ENCODE measurements around the gene TOMM22.

TOMM22 gene

DNA sequence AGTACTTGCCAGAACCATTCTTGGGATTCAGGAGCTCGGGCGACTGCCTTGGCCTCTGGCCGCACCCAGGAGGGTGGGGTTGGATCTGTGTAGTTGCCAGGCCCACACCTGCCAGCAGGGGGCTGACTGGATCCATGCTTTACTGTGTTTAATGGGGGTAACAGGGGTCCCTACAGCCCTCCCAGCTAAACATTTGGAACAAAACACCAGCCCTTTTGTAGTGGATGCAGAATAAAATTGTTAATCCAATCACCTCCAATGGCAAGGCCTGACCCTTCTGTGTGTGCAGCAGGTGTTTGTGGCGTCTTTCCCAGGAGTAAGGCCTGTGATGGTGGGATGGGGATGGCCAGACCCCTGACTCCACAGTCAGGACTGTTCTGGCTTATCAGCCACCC is 51.6 kb downstream of the TOMM22 start (continued):
- TF ChIP-seq, protein P1, sequence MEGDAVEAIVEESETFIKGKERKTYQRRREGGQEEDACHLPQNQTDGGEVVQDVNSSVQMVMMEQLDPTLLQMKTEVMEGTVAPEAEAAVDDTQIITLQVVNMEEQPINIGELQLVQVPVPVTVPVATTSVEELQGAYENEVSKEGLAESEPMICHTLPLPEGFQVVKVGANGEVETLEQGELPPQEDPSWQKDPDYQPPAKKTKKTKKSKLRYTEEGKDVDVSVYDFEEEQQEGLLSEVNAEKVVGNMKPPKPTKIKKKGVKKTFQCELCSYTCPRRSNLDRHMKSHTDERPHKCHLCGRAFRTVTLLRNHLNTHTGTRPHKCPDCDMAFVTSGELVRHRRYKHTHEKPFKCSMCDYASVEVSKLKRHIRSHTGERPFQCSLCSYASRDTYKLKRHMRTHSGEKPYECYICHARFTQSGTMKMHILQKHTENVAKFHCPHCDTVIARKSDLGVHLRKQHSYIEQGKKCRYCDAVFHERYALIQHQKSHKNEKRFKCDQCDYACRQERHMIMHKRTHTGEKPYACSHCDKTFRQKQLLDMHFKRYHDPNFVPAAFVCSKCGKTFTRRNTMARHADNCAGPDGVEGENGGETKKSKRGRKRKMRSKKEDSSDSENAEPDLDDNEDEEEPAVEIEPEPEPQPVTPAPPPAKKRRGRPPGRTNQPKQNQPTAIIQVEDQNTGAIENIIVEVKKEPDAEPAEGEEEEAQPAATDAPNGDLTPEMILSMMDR (tag by site-specific recombination; IDR thresholded peaks at IDR 0.05), result peak; percentile 43; the same call in 1 of the 2 replicates
- no peak for TF ChIP-seq TRIM28 (IDR thresholded peaks at IDR 0.05; ENCODE audit: borderline replicate concordance, low read length)
- TF ChIP-seq, protein P2, sequence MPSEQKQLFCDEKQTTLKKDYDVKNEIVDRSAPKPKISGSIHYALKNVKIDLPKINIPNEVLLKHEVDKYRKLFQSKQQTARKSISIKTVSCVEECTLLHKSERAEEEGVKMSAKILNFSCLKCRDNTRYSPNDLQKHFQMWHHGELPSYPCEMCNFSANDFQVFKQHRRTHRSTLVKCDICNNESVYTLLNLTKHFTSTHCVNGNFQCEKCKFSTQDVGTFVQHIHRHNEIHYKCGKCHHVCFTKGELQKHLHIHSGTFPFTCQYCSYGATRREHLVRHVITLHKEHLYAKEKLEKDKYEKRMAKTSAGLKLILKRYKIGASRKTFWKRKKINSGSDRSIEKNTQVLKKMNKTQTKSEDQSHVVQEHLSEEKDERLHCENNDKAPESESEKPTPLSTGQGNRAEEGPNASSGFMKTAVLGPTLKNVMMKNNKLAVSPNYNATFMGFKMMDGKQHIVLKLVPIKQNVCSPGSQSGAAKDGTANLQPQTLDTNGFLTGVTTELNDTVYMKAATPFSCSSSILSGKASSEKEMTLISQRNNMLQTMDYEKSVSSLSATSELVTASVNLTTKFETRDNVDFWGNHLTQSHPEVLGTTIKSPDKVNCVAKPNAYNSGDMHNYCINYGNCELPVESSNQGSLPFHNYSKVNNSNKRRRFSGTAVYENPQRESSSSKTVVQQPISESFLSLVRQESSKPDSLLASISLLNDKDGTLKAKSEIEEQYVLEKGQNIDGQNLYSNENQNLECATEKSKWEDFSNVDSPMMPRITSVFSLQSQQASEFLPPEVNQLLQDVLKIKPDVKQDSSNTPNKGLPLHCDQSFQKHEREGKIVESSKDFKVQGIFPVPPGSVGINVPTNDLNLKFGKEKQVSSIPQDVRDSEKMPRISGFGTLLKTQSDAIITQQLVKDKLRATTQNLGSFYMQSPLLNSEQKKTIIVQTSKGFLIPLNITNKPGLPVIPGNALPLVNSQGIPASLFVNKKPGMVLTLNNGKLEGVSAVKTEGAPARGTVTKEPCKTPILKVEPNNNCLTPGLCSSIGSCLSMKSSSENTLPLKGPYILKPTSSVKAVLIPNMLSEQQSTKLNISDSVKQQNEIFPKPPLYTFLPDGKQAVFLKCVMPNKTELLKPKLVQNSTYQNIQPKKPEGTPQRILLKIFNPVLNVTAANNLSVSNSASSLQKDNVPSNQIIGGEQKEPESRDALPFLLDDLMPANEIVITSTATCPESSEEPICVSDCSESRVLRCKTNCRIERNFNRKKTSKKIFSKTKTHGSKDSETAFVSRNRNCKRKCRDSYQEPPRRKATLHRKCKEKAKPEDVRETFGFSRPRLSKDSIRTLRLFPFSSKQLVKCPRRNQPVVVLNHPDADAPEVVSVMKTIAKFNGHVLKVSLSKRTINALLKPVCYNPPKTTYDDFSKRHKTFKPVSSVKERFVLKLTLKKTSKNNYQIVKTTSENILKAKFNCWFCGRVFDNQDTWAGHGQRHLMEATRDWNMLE (tag by site-specific recombination; conservative IDR thresholded peaks at IDR 0.05; ENCODE audit: low read depth), result no peak
- no peak for TF ChIP-seq ZNF138 (tag by site-specific recombination; IDR thresholded peaks at IDR 0.05; ENCODE audit: borderline replicate concordance)
- TF ChIP-seq ZNF184 (tag by site-specific recombination; IDR thresholded peaks at IDR 0.05), result no peak
- TF ChIP-seq, protein P3, sequence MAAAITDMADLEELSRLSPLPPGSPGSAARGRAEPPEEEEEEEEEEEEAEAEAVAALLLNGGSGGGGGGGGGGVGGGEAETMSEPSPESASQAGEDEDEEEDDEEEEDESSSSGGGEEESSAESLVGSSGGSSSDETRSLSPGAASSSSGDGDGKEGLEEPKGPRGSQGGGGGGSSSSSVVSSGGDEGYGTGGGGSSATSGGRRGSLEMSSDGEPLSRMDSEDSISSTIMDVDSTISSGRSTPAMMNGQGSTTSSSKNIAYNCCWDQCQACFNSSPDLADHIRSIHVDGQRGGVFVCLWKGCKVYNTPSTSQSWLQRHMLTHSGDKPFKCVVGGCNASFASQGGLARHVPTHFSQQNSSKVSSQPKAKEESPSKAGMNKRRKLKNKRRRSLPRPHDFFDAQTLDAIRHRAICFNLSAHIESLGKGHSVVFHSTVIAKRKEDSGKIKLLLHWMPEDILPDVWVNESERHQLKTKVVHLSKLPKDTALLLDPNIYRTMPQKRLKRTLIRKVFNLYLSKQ (tag by site-specific recombination; IDR thresholded peaks at IDR 0.05; ENCODE audit: borderline replicate concordance), result no peak
- TF ChIP-seq ZIC2 (tag by site-specific recombination; IDR thresholded peaks at IDR 0.05), result no peak
- TF ChIP-seq ZXDB (tag by site-specific recombination; IDR thresholded peaks at IDR 0.05), result no peak
- no peak for TF ChIP-seq ZNF701 (tag by site-specific recombination; IDR thresholded peaks at IDR 0.05)
- no peak for TF ChIP-seq ZNF473 (tag by site-specific recombination; IDR thresholded peaks at IDR 0.05)
- no peak for TF ChIP-seq ZFP69B (tag by site-specific recombination; IDR thresholded peaks at IDR 0.05)
- TF ChIP-seq SALL2 (tag by site-specific recombination; IDR thresholded peaks at IDR 0.05; ENCODE audit: borderline replicate concordance), result no peak
- 0 out of 2 replicates have a peak, but pooled peaks have one; percentile 23 for TF ChIP-seq KLF8 (tag by site-specific recombination; IDR thresholded peaks at IDR 0.05)
- no peak for TF ChIP-seq ZNF404 (tag by site-specific recombination; IDR thresholded peaks at IDR 0.05)
- no peak for TF ChIP-seq ZNF335 (tag by site-specific recombination; conservative IDR thresholded peaks at IDR 0.05)
- TF ChIP-seq ZNF768 (tag by site-specific recombination; IDR thresholded peaks at IDR 0.05), result no peak
- no peak for TF ChIP-seq KLF7 (tag by site-specific recombination; IDR thresholded peaks at IDR 0.05; ENCODE audit: borderline replicate concordance)
- TF ChIP-seq SCRT1 (tag by site-specific recombination; IDR thresholded peaks at IDR 0.05; ENCODE audit: borderline replicate concordance), result peak; percentile 57; the same call in 1 of the 2 replicates

DNA sequence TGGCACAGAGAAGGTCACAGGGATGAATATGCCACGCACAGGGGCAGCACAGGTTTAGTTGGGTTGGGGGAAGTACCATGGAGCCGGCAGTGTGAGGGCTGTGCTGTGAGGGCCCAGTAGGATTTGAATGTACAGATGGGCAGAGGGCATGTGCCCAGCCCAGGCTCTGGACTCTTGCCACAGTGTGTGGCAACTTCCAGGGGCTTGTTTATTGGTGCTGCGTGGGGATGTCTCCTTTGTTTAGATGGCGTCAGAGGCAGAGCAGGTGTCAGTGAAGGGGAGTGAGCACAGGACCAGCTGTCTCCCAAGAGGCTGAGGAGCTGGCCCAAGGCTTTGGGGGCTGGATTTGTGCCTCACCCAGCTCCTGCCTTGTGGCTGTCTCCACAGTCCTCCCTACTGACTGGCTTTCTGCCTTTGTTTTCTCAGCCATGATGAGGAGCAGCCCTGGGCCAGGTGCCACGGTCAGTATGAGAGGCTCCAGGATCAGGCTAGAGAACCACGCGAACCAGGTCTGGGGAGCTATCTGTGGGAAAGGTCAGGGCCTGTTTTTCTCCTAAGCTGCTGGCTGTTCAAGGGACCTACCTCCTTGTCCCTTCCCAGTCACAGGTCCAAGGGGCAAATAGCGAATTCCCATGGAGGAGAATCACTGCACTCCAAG is 52.1 kb downstream of the TOMM22 start:
- H3K4me3 ChIP-seq (ENCODE audit: low read depth, low read length), result no peak overlapping the region
- peaks cover 17 to 96% of the 10 kb centered on the region in 2 experiments; a peak in 2 of 3 replicates for H3K36me3 ChIP-seq (ENCODE audit: control insufficient read depth in 2 of 2, insufficient read depth in 1 of 2, low read length in 2 of 2)
- peak overlapping the region; percentile 53; the same call in 1 of the 2 replicates for H3K27ac ChIP-seq (ENCODE audit: extremely low read depth, low read depth, low read length)
- POLR2A ChIA-PET, result interaction anchor here (0.8 to 3.0 kb wide), 5 partner anchors 9 to 117 kb away, joined by 3 to 23 read pairs (median 4); partner anchors contain the start of gene GTPBP1
- CTCF ChIA-PET, result interaction anchor here (0.6 to 3.8 kb wide), 15 partner anchors 9 to 682 kb away, joined by 3 to 39 read pairs (median 4); no protein-coding TSS in a partner anchor
- no peaks in the 10 kb centered on the region for H3K9me3 ChIP-seq (ENCODE audit: control insufficient read depth, insufficient read depth, low read depth, low read length)
- no peak for TF ChIP-seq ZNF133 (tag by site-specific recombination; IDR thresholded peaks at IDR 0.05)
- TF ChIP-seq, protein P4, sequence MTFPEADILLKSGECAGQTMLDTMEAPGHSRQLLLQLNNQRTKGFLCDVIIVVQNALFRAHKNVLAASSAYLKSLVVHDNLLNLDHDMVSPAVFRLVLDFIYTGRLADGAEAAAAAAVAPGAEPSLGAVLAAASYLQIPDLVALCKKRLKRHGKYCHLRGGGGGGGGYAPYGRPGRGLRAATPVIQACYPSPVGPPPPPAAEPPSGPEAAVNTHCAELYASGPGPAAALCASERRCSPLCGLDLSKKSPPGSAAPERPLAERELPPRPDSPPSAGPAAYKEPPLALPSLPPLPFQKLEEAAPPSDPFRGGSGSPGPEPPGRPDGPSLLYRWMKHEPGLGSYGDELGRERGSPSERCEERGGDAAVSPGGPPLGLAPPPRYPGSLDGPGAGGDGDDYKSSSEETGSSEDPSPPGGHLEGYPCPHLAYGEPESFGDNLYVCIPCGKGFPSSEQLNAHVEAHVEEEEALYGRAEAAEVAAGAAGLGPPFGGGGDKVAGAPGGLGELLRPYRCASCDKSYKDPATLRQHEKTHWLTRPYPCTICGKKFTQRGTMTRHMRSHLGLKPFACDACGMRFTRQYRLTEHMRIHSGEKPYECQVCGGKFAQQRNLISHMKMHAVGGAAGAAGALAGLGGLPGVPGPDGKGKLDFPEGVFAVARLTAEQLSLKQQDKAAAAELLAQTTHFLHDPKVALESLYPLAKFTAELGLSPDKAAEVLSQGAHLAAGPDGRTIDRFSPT (tag by site-specific recombination; IDR thresholded peaks at IDR 0.05), result peak; percentile 40; the same call in 1 of the 2 replicates
- H3K4me1 ChIP-seq (ENCODE audit: control insufficient read depth, insufficient read depth, low read length), result no peaks in the 10 kb centered on the region

All from HEK293 (cell line).